ENCODE results near the gene RAPGEF6.

Gene RAPGEF6

GRCh38 chr5:131610198-131611063 is 24.6 kb downstream of the RAPGEF6 start:
- DNase-seq (ENCODE audit: low read depth), result no peak
- H3K4me3 ChIP-seq (ENCODE audit: low read depth, low read length), result no peak overlapping the region

GRCh38 chr5:131609774-131610173 is 25.3 kb downstream of the RAPGEF6 start:
- TF ChIP-seq CTCF (IDR thresholded peaks at IDR 0.05; ENCODE audit: insufficient read depth, low read depth, low read length, missing control alignments), result no peak
- DNase-seq (ENCODE audit: low read depth), result no peak
- no peak overlapping the region for H3K4me3 ChIP-seq (ENCODE audit: low read depth, low read length)

More at GRCh38 chr5:131610198-131611063, 24.6 kb downstream of the RAPGEF6 start:
- TF ChIP-seq CTCF (IDR thresholded peaks at IDR 0.05; ENCODE audit: insufficient read depth, low read depth, low read length, missing control alignments), result no peak

GRCh38 chr5:131608597-131608996 is 26.4 kb downstream of the RAPGEF6 start:
- no peak overlapping the region for H3K4me3 ChIP-seq (ENCODE audit: low read depth, low read length)
- DNase-seq (ENCODE audit: low read depth), result no peak
- TF ChIP-seq CTCF (IDR thresholded peaks at IDR 0.05; ENCODE audit: insufficient read depth, low read depth, low read length, missing control alignments), result no peak

- no peak overlapping the region for H3K4me3 ChIP-seq (ENCODE audit: low read depth, low read length)
- no peak for DNase-seq (ENCODE audit: low read depth)
- no peak for TF ChIP-seq CTCF (IDR thresholded peaks at IDR 0.05; ENCODE audit: insufficient read depth, low read depth, low read length, missing control alignments)
These were observed 27.0 kb downstream of the RAPGEF6 start for GRCh38 chr5:131607903-131608540.

- no peak for TF ChIP-seq CTCF (IDR thresholded peaks at IDR 0.05; ENCODE audit: insufficient read depth, low read depth, low read length, missing control alignments)
- DNase-seq (ENCODE audit: low read depth), result no peak
These were observed 27.6 kb downstream of the RAPGEF6 start for GRCh38 chr5:131607418-131607817.

GRCh38 chr5:131605086-131605485 is 29.9 kb downstream of the RAPGEF6 start:
- TF ChIP-seq CTCF (IDR thresholded peaks at IDR 0.05; ENCODE audit: insufficient read depth, low read depth, low read length, missing control alignments), result no peak
- H3K4me3 ChIP-seq (ENCODE audit: low read depth, low read length), result no peak overlapping the region
- DNase-seq (ENCODE audit: low read depth), result no peak

More at GRCh38 chr5:131607418-131607817, 27.6 kb downstream of the RAPGEF6 start:
- H3K4me3 ChIP-seq (ENCODE audit: low read depth, low read length), result no peak overlapping the region
